Peyer's patch (tissue), 4 donors: ENCODE data around the gene RAB31.

ENCODE experiments used
- CTCF ChIP-seq, 6 experiments: fragments of 450-650 bp in 4 of 6; fragments of 200-600 bp in 2 of 6; sonication (generic) in 1 of 6; IDR thresholded peaks; one replicate each; pipeline ENCODE4 v1.5.1; 2017 to 2019; ENCODE audit warnings: antibody characterized with exemption in 6 of 6, mild to moderate bottlenecking in 3 of 6, moderate library complexity in 1 of 6
- POLR2A ChIP-seq, 2 donors: fragments of 450-650 bp; IDR thresholded peaks; one replicate each; pipeline ENCODE4 v1.5.1; 2017; ENCODE audit warnings: antibody characterized with exemption in 2 of 2, mild to moderate bottlenecking in 2 of 2, moderate library complexity in 2 of 2

GRCh38 chr18:9763157-9763556, 55.1 kb downstream of the RAB31 start:
- no peak for TF ChIP-seq CTCF (IDR thresholded peaks at IDR 0.05)
- no peak for TF ChIP-seq POLR2A (IDR thresholded peaks at IDR 0.05)
